Neuronal stem cell (in vitro differentiated cells): ENCODE results near the gene EXOC6.

Experiments used
- DNase-seq: peaks from one replicate; pipeline ENCODE4 v3.0.0-alpha.2; 2013; ENCODE audit warnings: low spot score
- H2AFZ ChIP-seq: one replicate; pipeline ENCODE4 v1.6.1; 2013; ENCODE audit warnings: mild to moderate bottlenecking, low read length, inconsistent platforms
- H2AK5ac ChIP-seq: 2 replicates; pipeline ENCODE4 v1.6.1; 2013; ENCODE audit warnings: low read depth, mild to moderate bottlenecking, inconsistent platforms, low read length, moderate library complexity, mixed read lengths
- H2BK120ac ChIP-seq: 2 replicates; pipeline ENCODE4 v1.6.1; 2013; ENCODE audit warnings: low read depth, mild to moderate bottlenecking, inconsistent platforms, low read length, moderate library complexity, mixed read lengths
- H2BK12ac ChIP-seq: one replicate; pipeline ENCODE4 v1.6.1; 2013; ENCODE audit warnings: low read length, inconsistent platforms
- H2BK15ac ChIP-seq: 2 replicates; pipeline ENCODE4 v1.6.1; 2013; ENCODE audit warnings: mild to moderate bottlenecking, low read length, inconsistent platforms, mixed read lengths
- H2BK5ac ChIP-seq: one replicate; pipeline ENCODE4 v1.6.1; 2013; ENCODE audit warnings: inconsistent platforms, mild to moderate bottlenecking, low read length, moderate library complexity
- H3K14ac ChIP-seq: one replicate; pipeline ENCODE4 v1.6.1; 2013; ENCODE audit warnings: low read length, inconsistent platforms
- H3K18ac ChIP-seq: 2 replicates; pipeline ENCODE4 v1.6.1; 2013; ENCODE audit warnings: low read length, inconsistent platforms
- H3K23ac ChIP-seq: 2 replicates; pipeline ENCODE4 v1.6.1; 2013; ENCODE audit warnings: low read depth, mild to moderate bottlenecking, mixed read lengths, low read length, inconsistent platforms; ENCODE audit not compliant: poor library complexity
- H3K27ac ChIP-seq: replicated peaks from 3 replicates; pipeline ENCODE4 v1.5.1; 2013; ENCODE audit warnings: low read length, inconsistent platforms
- H3K27me3 ChIP-seq, 3 experiments: 2 replicates each; pipeline ENCODE4 v1.6.1; 2013; ENCODE audit warnings: low read length in 3 of 3, mild to moderate bottlenecking in 2 of 3, inconsistent platforms in 1 of 3, low read depth in 1 of 3, mixed read lengths in 1 of 3, moderate library complexity in 1 of 3; ENCODE audit not compliant: control insufficient read depth in 3 of 3, insufficient read depth in 3 of 3
- H3K36me3 ChIP-seq, 2 donors: replicated peaks in 1 of 2; 2 replicates each; pipeline ENCODE4 v1.6.1; 2013; ENCODE audit warnings: low read length in 2 of 2; ENCODE audit not compliant: control insufficient read depth in 2 of 2, insufficient read depth in 2 of 2
- H3K4ac ChIP-seq: 2 replicates; pipeline ENCODE4 v1.6.1; 2013; ENCODE audit warnings: inconsistent platforms, mild to moderate bottlenecking, low read length, moderate library complexity
- H3K4me1 ChIP-seq, 2 donors: 1 replicate in 1 of 2; 2 replicates in 1 of 2; pipeline ENCODE4 v1.6.1; 2013; ENCODE audit warnings: low read length in 2 of 2, low read depth in 1 of 2; ENCODE audit not compliant: control insufficient read depth in 2 of 2, insufficient read depth in 1 of 2
- H3K4me2 ChIP-seq: one replicate; pipeline ENCODE4 v1.6.1; 2013; ENCODE audit warnings: mild to moderate bottlenecking, low read length, inconsistent platforms; ENCODE audit not compliant: insufficient read depth, poor library complexity, severe bottlenecking
- H3K4me3 ChIP-seq, 2 donors: 2 replicates each; pipeline ENCODE4 v1.5.1; 2013; ENCODE audit warnings: low read length in 2 of 2, mild to moderate bottlenecking in 2 of 2, inconsistent platforms in 1 of 2, moderate library complexity in 1 of 2
- H3K79me1 ChIP-seq: one replicate; pipeline ENCODE4 v1.6.1; 2013; ENCODE audit warnings: low read depth, mild to moderate bottlenecking, inconsistent platforms, low read length, moderate library complexity
- H3K9ac ChIP-seq: one replicate; pipeline ENCODE4 v1.6.1; 2013; ENCODE audit warnings: mild to moderate bottlenecking, low read depth, low read length, inconsistent platforms; ENCODE audit not compliant: poor library complexity
- H3K9me3 ChIP-seq, 2 donors: replicated peaks in 1 of 2; 2 replicates each; pipeline versions ENCODE3 to v1.6.1; 2013; ENCODE audit warnings: low read length in 2 of 2, mild to moderate bottlenecking in 2 of 2, inconsistent platforms in 1 of 2, low read depth in 1 of 2, mixed read lengths in 1 of 2, moderate library complexity in 1 of 2; ENCODE audit not compliant: control insufficient read depth in 2 of 2, insufficient read depth in 1 of 2
- H4K8ac ChIP-seq: one replicate; pipeline ENCODE4 v1.6.1; 2013; ENCODE audit warnings: low read depth, mild to moderate bottlenecking, inconsistent platforms, low read length, moderate library complexity
- H4K91ac ChIP-seq: one replicate; pipeline ENCODE4 v1.6.1; 2013; ENCODE audit warnings: low read length, low read depth, mild to moderate bottlenecking, inconsistent platforms; ENCODE audit not compliant: poor library complexity
- WGBS, 2 donors: extraction: QIAGEN DNeasy Blood & Tissue Kit; methylation state at CpG; one replicate each; pipeline ENCODE4 v1.1.7; 2013; ENCODE audit warnings: missing lambda C conversion rate in 2 of 2, mixed read lengths in 1 of 2; ENCODE audit not compliant: insufficient read length in 2 of 2, insufficient replicate concordance in 1 of 2; ENCODE audit errors: extremely low coverage in 2 of 2; 5-methylcytosine and 5-hydroxymethylcytosine counted together

Gene EXOC6

GRCh38 chr10:92989250-92989649 is 140.9 kb downstream of the EXOC6 start:
- peaks cover 0 to 2% of the 10 kb centered on the region in 2 donors for H3K9me3 ChIP-seq
- H2BK120ac ChIP-seq = no peak overlapping the region
- H3K23ac ChIP-seq = no peak overlapping the region
- no peak overlapping the region for H2BK15ac ChIP-seq
- peaks cover 7 to 17% of the 10 kb centered on the region in 2 donors for H3K4me1 ChIP-seq
- no CpG with 5 or more reads among the region's 1 CpG for WGBS, 2 donors
- H2BK12ac ChIP-seq = no peak overlapping the region
- no peak overlapping the region for H2BK5ac ChIP-seq
- no peak overlapping the region for H2AK5ac ChIP-seq
- no peaks in the 10 kb centered on the region for H3K79me1 ChIP-seq
- H3K27me3 ChIP-seq = no peaks in the 10 kb centered on the region
- no peak overlapping the region for H4K91ac ChIP-seq
- H3K9ac ChIP-seq = no peak overlapping the region
- no peak overlapping the region for H3K4ac ChIP-seq
- H3K18ac ChIP-seq = no peak overlapping the region
- no peak overlapping the region for H3K14ac ChIP-seq
- no peak for DNase-seq
- H3K36me3 ChIP-seq = no peaks in the 10 kb centered on the region
- no peak overlapping the region for H3K27ac ChIP-seq
- H4K8ac ChIP-seq = no peak overlapping the region
- H3K4me2 ChIP-seq = no peak overlapping the region
- H3K4me3 ChIP-seq = no peak overlapping the region
- no peak overlapping the region for H2AFZ ChIP-seq

- no peak overlapping the region for H3K18ac ChIP-seq
- no peaks in the 10 kb centered on the region for H3K36me3 ChIP-seq
- no peak overlapping the region for H3K4me2 ChIP-seq
- H3K4ac ChIP-seq = no peak overlapping the region
- H3K4me1 ChIP-seq = peaks cover 7 to 30% of the 10 kb centered on the region in 2 donors
- no peak overlapping the region for H3K4me3 ChIP-seq
- no peak overlapping the region for H2AK5ac ChIP-seq
- H3K27me3 ChIP-seq = no peaks in the 10 kb centered on the region
- no peak overlapping the region for H3K14ac ChIP-seq
- no peak overlapping the region for H4K91ac ChIP-seq
- no CpG with 5 or more reads among the region's 1 CpG for WGBS, 2 donors
- H3K27ac ChIP-seq = no peak overlapping the region
- no peak overlapping the region for H2BK12ac ChIP-seq
- H2BK15ac ChIP-seq = no peak overlapping the region
- H4K8ac ChIP-seq = no peak overlapping the region
- H3K79me1 ChIP-seq = no peaks in the 10 kb centered on the region
- H3K9ac ChIP-seq = no peak overlapping the region
- H3K23ac ChIP-seq = no peak overlapping the region
- H2AFZ ChIP-seq = no peak overlapping the region
- H2BK5ac ChIP-seq = no peak overlapping the region
- no peaks in the 10 kb centered on the region for H3K9me3 ChIP-seq
- H2BK120ac ChIP-seq = no peak overlapping the region
- DNase-seq = no peak
These were observed 142.3 kb downstream of the EXOC6 start for GRCh38 chr10:92990615-92991014.

- H4K8ac ChIP-seq = no peak overlapping the region
- no peaks in the 10 kb centered on the region for H3K9me3 ChIP-seq
- H4K91ac ChIP-seq = no peak overlapping the region
- H3K9ac ChIP-seq = no peak overlapping the region
- H3K23ac ChIP-seq = no peak overlapping the region
- DNase-seq = no peak
- no peak overlapping the region for H2BK120ac ChIP-seq
- H3K4me1 ChIP-seq = peaks cover 7 to 34% of the 10 kb centered on the region in 2 donors
- no peak overlapping the region for H2BK5ac ChIP-seq
- no peak overlapping the region for H3K27ac ChIP-seq
- no peak overlapping the region for H3K14ac ChIP-seq
- no peak overlapping the region for H3K4ac ChIP-seq
- no peak overlapping the region for H2BK12ac ChIP-seq
- no peak overlapping the region for H2AFZ ChIP-seq
- no peaks in the 10 kb centered on the region for H3K79me1 ChIP-seq
- H3K27me3 ChIP-seq = no peaks in the 10 kb centered on the region
- no peak overlapping the region for H2AK5ac ChIP-seq
- no peak overlapping the region for H3K4me2 ChIP-seq
- no peak overlapping the region for H3K18ac ChIP-seq
- no peak overlapping the region for H3K4me3 ChIP-seq
- WGBS, 2 donors = no CpG with 5 or more reads among the region's 2 CpGs
- no peak overlapping the region for H2BK15ac ChIP-seq
- no peaks in the 10 kb centered on the region for H3K36me3 ChIP-seq
These were observed 143.2 kb downstream of the EXOC6 start for GRCh38 chr10:92991513-92991912.

- H2BK5ac ChIP-seq = no peak overlapping the region
- H4K8ac ChIP-seq = no peak overlapping the region
- H3K27me3 ChIP-seq = no peaks in the 10 kb centered on the region
- H3K14ac ChIP-seq = no peak overlapping the region
- H2BK120ac ChIP-seq = no peak overlapping the region
- H3K79me1 ChIP-seq = no peaks in the 10 kb centered on the region
- H3K9me3 ChIP-seq = no peaks in the 10 kb centered on the region
- H3K36me3 ChIP-seq = no peaks in the 10 kb centered on the region
- H3K4ac ChIP-seq = no peak overlapping the region
- H3K4me2 ChIP-seq = no peak overlapping the region
- no peak overlapping the region for H3K4me3 ChIP-seq
- no peak overlapping the region for H2AFZ ChIP-seq
- H2AK5ac ChIP-seq = no peak overlapping the region
- no peak overlapping the region for H3K9ac ChIP-seq
- no peak overlapping the region for H3K27ac ChIP-seq
- H3K23ac ChIP-seq = no peak overlapping the region
- no peak overlapping the region for H2BK12ac ChIP-seq
- DNase-seq = no peak
- H3K18ac ChIP-seq = no peak overlapping the region
- H4K91ac ChIP-seq = no peak overlapping the region
- no CpG with 5 or more reads among the region's 2 CpGs for WGBS, 2 donors
- no peak overlapping the region for H2BK15ac ChIP-seq
- H3K4me1 ChIP-seq = peaks cover 7 to 34% of the 10 kb centered on the region in 2 donors
These were observed 145.5 kb downstream of the EXOC6 start for GRCh38 chr10:92993699-92994272.
